IPS-18c (cell line): Measurements from ENCODE around the gene LDLRAD4.

ENCODE experiments used
- H3K4me3 ChIP-seq: 2 replicates; pipeline ENCODE4 v1.7.0; 2013; ENCODE audit warnings: low read depth, mild to moderate bottlenecking, low read length, moderate library complexity; ENCODE audit not compliant: insufficient read depth
- H3K9me3 ChIP-seq: one replicate; pipeline ENCODE4 v1.6.1; 2013; ENCODE audit warnings: mild to moderate bottlenecking, low read length, moderate library complexity; ENCODE audit not compliant: control insufficient read depth, insufficient read depth

LDLRAD4 gene

DNA sequence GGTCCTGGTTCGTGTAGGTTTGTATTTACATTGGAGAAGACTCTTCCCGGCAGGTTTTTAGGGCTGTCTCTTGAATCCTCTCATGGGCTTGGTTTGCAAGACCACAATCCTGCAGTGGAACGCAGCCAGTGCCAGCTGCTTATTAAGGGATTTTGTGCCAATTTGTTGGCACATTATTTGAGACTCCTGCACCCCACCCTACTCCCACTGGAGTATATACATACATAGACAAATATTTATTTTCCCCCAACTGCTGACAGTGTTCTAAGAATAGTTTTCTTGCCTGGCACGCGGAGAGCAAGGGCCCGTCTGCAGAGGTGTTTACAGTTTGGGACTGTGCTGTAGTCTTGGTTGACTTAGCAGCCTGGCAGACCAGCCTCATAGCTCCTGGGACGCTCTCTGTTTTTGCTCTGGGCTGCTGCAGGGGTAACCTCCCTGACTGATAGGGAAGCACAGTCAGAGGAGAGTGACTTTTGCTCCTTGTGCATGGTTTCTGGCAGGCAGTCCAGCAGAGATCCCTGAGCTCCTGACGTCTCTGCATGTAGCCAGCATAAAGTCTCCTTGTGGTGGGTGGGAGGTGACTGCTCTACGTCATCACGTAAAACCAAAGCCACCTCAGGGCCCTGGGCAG lies 1.9 kb downstream of the LDLRAD4 start:
- H3K9me3 ChIP-seq = no peaks in the 10 kb centered on the region
- H3K4me3 ChIP-seq = no peak overlapping the region

DNA sequence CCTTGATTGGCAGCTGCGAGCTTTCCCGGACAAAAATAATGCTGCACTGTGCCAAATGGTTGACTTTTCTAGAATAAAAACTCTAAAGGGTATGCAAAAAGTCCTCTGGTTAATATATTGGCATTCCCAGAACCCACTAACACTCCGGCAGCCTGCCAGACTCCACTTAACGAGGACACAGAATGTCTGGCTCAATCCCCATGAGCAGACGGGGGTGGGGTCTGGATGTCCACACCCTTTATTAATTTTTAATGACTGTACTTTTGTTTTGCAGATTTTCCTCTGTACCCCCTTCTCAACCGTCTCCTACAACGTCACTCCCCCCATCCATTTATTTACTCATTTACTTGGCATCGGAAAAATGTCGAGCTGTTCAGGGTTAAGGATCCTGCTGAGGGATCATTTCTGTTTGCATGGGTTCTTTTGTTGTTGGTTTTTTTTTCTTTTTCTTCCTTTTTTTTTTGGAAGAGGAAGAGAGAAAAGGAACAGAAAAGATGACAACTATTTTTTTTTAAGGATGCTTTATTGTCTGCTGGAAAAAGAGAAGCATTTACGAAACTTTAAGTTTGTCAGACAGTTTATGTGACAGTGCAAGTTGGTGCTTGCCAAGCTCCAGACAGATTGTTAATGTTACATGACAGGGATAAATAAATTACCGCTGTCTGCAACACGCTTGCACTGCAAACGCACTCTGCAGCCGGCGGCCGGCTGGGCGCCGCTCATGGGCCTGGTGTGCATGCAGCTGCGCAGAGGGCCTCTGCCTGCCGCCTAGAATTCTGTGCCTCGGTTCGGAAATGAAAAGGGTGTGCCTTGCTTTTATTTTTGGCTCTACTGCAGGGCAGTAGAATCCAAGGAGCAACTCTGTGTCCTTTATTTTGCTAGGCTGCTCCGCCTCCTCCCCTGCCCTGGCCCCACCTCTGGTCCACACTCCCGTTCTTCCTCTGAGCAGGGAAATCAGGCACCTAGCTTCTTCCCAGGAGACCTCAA lies 3.6 kb downstream of the LDLRAD4 start:
- Histone ChIP-seq H3K9me3 (no peaks in the 10 kb centered on the region), H3K4me3 (no peak overlapping the region)

DNA sequence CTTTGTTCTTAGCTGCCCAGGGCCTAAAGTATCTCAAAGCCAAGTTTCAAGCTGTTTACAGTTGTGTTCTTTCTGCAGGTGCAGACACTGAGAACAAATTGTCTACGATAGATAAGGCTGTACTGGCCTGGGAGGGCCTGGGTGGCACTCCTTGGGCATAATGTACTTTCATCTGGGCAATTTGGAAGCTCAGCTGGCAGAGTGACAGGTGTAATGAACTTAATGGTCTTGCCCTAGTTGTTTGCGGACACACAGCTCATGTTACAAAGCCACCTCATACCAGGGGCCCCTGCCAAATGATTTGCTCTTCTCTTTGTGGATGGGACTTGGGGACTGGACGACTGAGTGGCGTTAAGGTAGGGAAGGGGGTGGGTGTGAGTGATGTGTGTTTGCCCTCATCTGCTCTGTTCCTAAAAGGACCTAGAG lies 4.3 kb downstream of the LDLRAD4 start:
- no peaks in the 10 kb centered on the region for H3K9me3 ChIP-seq
- no peak overlapping the region for H3K4me3 ChIP-seq

DNA sequence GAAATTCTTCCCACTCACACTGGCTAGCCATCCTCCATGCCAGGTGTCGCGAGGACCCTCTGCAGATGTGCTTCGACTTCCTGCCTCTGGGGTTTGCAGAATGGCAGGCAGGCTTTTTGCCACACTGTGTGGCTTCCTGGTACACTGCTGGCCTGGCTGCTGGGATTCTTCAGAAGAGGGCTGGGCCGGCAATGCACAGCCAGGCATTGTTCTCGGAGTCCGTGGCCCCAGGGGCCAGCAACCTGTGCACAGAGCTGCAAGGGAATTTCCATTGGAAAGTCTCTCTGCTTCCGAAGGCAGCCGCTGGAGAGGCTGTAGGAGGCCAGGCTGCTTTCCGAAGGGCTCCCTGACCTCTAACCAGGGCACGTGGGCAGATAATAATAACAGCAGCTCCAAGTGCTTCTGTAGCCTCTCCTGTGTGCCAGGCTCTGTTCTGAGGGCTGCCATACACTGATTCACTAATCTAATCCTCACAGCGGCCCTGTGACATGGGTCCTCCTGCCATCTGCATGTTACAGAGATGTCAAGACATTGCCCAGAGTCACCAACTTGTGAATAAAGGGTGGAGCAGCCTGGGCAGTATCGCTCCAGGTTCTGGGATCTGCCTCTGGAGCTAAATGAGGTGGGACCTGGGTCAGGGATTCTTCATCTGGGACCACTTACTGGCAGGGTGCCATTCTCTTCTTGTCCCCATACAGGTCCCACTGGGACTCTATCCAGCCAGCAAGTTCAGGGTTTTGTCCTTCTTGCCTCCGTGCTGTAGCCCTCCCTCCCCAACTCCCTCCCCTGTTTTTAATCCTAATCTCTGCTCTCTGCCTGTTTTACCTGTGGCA lies 5.0 kb downstream of the LDLRAD4 start:
- Histone ChIP-seq H3K4me3 (no peak overlapping the region), H3K9me3 (no peaks in the 10 kb centered on the region)

DNA sequence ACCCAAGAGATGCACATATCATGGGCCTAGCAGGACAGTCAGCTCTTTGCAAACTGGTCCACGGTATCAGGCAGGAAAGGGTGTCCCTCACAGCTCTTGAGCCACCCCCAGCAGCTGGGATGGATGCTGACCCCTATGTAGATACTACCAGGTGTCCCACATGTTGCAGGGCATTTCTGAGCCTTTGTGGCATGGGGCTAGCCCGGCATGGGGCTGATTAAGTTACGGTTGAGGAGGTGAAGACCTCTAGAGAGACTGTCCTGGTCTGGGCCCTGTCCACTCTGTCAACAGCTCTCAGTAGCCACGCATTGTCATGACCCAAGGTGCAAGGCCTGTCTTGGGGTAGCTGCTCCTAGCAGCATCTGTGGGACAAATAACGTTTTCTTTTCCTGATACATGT lies 6.7 kb downstream of the LDLRAD4 start:
- no peaks in the 10 kb centered on the region for H3K9me3 ChIP-seq

DNA sequence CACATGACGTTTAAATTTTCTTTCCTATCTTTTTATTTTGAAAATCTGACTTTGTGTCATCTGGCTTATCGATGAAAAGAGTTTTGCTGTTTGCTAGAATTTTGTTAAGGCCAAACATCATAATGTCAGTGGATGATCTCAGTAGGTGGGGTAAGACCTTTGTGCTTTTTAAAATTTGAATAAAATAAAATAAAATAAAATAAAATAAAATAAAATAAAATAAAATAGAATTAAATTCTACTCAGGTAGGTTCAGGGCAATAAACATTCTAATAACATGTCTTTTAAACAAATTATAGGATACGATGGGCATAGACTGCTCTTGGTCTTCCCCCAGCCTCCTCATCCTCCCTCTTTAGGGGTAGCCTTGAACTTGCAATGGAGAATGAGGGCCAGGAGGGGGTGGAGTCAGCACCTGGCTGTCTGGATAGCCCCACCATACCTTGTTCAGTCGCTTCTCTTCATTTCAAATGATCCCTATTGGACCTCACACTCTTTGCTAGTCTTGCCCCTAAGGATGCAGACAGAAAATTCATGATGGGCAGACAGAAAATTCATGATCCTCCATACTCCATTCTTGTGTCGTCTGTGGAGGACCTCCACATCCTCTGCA lies 8.1 kb downstream of the LDLRAD4 start:
- H3K9me3 ChIP-seq = no peaks in the 10 kb centered on the region

More for the DNA sequence above, 6.7 kb downstream of the LDLRAD4 start:
- H3K4me3 ChIP-seq = no peak overlapping the region

DNA sequence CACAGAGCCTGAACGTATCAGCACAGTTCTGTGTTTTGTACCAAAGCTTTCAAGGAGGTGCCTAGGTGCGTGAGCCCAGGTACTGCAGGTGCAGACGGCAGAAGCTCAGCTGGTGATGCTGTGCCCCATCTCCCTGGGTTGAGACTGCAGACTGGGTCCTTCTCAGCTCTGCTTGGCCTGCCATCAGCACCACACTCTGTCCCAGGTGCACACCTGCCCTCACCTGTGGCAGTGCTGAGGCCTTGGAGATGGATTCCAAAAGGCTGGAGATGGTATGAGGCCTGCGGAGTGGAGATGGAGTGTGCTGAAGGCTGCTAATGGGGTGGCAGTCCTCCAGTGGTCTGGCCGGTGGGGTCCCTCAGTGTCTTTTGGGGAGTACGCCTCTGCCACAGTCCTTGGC lies 9.3 kb downstream of the LDLRAD4 start:
- Histone ChIP-seq H3K9me3 (no peaks in the 10 kb centered on the region), H3K4me3 (no peak overlapping the region)

More for the DNA sequence above, 8.1 kb downstream of the LDLRAD4 start:
- no peak overlapping the region for H3K4me3 ChIP-seq

DNA sequence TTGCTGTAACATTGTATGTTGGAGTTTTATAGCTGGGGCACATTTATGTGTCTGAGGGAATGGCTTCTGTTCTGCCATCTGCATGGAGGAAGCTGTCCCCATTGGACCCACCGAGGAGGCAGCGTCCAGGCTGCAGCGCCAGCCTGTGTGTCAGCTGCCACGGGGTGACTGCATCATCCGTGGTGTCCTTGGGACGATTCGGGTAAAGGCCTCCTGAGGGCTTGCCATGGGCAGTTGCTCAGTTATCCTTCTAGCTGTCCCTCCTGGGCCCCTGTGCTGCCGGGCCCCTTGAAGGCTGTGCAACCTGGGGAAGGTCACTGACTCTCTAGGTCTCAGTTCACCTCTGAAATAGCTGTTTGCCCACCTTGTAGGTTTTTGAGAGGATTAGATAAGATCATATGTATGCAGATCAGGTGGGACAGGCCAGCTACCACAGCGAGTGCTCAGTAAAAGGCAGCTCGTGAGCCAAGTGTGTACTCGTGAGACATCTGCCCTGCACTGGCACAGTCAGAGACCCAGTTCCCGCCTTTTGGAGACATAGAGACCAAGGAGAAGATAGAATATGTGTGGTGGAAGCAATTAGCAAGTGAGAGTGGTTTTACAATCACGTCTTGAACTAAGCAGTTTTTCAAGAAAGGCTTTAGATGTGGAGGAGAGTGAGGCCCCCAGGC lies 10.6 kb downstream of the LDLRAD4 start:
- H3K9me3 ChIP-seq = no peaks in the 10 kb centered on the region
- no peak overlapping the region for H3K4me3 ChIP-seq

DNA sequence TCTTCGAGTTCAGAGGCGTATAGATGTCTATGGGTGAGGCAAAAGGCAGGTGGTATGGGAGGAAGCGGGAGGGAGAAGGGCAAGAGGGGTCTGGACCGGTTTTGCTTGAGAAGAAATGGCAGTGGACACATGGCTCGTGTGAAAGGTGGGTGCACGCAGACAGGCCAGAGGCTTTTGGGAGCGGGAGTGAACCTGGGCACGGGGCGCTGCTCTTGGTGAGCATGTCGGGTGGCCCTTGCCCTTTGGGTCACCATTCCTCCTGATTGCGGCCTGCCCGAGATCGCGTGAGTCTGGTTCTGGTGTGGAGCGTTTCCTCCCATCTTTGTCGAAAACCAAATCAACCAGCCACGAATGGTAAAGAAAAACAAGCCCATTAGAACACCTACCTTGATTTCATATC lies 12.6 kb downstream of the LDLRAD4 start:
- H3K9me3 ChIP-seq = no peaks in the 10 kb centered on the region
- no peak overlapping the region for H3K4me3 ChIP-seq

DNA sequence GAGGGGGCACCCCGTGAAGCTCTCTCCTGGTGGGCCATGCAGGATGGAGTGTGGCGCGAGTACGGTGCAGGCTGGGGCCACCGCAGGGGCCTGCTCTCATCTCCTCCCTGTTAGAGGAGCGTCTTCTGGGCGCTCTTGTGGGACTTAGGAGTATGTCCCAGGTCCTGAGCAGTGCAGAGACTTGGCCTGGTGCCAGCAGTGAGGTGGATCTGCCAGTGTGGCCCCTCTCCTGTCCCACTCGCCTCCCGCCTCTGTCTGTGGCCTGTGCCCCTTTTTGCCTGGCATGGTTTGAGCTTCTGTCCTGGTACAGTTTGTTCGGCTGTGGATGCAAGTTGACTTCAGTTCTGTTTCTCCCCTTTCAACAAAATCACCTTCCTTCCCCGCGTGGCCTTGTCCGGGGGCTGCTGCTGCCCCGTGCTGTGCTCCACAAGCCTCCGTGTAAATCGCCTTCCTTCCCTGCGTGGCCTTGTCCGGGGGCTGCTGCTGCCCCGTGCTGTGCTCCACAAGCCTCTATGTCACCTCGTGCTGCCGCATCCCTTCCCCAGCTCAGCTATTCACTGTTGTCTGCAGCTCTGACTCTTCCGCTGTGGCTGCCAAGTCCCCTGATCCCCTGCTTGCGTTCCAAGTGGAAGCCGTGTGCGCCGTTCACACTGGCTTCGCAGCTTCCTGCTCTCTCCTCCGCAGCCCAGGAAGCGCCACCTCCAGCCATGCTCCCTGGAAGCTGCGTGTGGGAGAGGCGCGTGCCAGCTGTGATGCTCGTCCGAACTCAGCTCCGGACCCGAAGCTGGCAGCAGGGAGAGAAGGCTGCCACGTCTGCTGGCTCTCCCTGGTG lies 13.7 kb downstream of the LDLRAD4 start:
- no peak overlapping the region for H3K4me3 ChIP-seq
- no peaks in the 10 kb centered on the region for H3K9me3 ChIP-seq

DNA sequence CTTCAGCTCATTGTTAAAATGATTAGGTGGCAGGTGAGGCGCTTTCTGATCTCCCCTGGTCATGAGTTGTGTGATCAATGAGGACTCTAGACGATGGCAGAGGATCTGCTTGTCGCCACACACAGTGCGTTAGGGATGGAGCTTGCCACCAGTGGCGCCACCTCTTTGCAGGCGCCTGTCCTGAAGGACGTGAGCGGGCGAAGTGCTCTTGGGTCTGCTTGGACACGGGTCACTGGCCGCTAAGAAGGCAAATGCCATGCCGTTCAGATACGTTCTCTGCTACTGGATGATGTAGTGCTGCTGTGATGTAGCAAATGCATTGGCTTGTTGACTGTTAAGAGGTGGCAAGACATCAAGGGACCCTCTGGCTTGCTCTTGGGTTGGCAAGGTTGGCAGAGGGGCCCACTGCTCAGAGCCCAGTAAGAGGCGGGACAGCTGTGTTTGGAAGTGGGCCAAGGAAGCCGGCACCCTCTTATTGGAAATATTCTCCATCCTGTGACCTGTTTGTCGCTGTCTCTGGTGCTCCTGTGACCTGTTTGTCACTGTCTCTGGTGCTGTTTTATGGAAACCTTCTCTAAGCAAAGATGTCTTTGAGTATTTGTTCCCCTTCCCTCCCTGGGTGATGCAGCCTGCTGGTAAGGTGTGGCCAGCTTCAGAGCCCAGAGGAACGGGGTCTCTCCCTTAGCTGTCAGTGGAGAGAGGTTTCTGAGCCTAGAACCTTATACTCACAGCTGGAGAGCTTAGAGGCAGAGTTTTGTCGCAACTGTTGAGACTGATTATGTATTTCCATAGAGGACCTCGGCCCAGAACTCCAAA lies 14.6 kb downstream of the LDLRAD4 start:
- no peaks in the 10 kb centered on the region for H3K9me3 ChIP-seq

DNA sequence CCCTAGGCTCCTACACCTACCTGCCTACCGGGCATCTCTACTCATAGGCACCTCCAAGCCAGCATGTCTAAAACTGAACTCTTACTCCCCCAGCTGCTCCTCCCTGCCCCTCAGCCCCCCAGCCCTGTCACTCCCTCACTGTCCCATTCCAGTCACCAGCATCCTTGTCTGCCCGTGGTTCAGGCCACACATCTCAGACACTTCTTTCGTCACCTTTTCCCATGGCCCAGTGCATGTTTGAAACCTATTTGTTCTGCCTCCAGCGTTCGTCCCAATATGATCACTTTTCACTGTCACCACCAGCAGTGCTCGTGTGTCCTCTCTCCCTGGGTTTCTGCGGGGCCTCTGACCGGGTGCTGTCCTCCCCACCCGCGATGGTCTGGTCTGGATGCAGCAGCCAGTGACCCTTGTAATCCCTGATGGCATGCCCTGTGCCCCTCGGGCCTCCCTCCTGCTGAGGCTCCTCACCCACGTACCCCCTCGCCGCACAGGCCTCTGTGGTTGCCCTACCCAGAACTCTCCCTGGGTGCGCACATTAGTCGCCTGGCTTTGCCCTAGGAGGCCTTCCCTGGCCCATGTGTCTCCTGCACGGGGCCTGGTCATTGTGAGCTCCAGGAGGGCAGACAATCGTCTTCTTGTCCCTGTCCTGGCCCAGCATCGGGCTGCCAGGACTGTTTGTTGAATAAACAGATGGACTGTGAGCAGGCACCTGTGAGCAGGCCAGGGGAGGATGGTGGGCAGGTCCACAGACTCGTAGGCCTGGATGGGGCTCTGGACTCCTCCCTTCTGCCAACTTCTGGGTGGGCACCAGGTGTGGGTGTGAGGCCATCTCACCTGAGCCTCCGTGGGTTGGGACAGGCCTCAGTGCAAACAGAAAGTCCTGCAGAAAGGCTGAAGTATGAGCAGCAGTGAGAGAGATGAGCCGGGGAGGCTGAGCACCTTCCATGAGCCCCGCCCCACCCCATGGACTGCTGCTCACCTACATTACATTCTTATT lies 15.5 kb downstream of the LDLRAD4 start:
- H3K9me3 ChIP-seq = no peaks in the 10 kb centered on the region
- no peak overlapping the region for H3K4me3 ChIP-seq

More for the DNA sequence above, 14.6 kb downstream of the LDLRAD4 start:
- H3K4me3 ChIP-seq = no peak overlapping the region; the same call in 1 of the 2 replicates

DNA sequence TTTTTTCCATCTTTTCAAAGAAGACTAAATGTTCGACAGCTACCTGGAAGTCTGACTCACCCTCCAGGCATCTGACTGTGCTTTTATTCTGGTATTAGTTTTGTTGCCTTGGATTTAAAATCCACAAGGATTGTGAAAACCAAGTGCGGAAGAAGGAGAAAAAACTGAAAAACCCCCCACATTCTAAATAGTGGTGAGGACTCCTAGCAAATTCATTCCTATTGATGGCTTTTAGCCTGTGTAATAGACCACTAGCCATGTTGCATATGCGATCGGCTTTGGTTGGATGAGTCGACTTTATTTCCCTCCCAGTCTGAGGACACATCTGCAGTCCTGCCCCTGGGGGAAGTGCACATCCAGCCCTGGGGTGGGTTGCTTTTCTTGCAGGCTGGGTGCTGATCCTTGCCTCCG lies 16.9 kb downstream of the LDLRAD4 start:
- Histone ChIP-seq H3K4me3 (no peak overlapping the region), H3K9me3 (no peaks in the 10 kb centered on the region)

DNA sequence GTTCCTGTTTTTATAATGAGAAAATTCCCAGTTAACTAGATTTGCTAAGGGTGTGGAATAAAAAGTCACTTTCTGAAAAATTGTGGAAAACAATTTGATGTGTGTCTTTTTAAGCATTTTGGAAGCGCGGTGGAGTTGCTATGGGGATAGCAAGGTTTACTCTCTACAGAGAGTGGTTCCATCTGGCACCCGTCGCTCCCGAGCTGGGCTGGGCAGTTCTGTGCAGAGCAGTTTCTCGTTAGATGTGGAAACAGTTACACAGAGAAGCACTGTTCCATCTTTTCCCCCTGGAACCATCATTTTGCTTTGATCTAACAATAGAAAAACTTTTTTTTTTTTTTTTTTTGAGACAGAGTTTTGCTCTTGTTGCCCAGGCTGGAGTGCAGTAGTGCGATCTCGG lies 17.4 kb downstream of the LDLRAD4 start:
- H3K4me3 ChIP-seq = no peak overlapping the region

More for the DNA sequence above, 17.4 kb downstream of the LDLRAD4 start:
- H3K9me3 ChIP-seq = no peaks in the 10 kb centered on the region
